B cell (primary cell): Measurements from ENCODE around the gene SDK1.

ENCODE experiments used
- CTCF ChIP-seq: fragments of 200-600 bp; IDR thresholded peaks from one replicate; pipeline ENCODE4 v1.8.0; 2022; ENCODE audit warnings: antibody characterized with exemption, mild to moderate bottlenecking
- EZH2 ChIP-seq: IDR thresholded peaks from 2 replicates; pipeline ENCODE4 v1.6.1; 2012; ENCODE audit warnings: borderline replicate concordance, low read depth, mild to moderate bottlenecking, moderate library complexity, low read length; ENCODE audit not compliant: insufficient read depth, poor library complexity, severe bottlenecking

- TF ChIP-seq CTCF (no peak), EZH2 (no peak)
These were observed 349.8 kb downstream of the SDK1 start for GRCh38 chr7:3650844-3651243.
